ENCODE results near the gene TTC12. TPM values are rescaled to one million over a fixed set of nuclear protein-coding genes. Genes with fewer than 3 reads are reported as not detected.

The TTC12 gene
- total and polyA plus RNA-seq, 9 of the 15 experiments (the other 6 are each of a cell fraction or from before 2014, with no cell fraction given), result 5.1 to 19.9 (median 13.4) TPM

- Histone ChIP-seq H3K36me3 (ENCODE audit: control insufficient read depth, insufficient read depth, low read length) (no peaks in the 10 kb centered on the region), H3K4me1 (replicated peaks in 1 of 2; ENCODE audit: control insufficient read depth in 2 of 2, insufficient read depth in 2 of 2, low read length in 2 of 2) (no peaks in the 10 kb centered on the region), H4K20me1 (replicated peaks; ENCODE audit: control insufficient read depth, insufficient read depth, low read length) (no peaks in the 10 kb centered on the region), H3K79me2 (ENCODE audit: control insufficient read depth, insufficient read depth, low read length) (no peaks in the 10 kb centered on the region), H3K4me2 (ENCODE audit: insufficient read depth, low read length) (no peak overlapping the region), H2AFZ (ENCODE audit: low read depth, low read length) (no peak overlapping the region), H3K9me3 (replicated peaks; ENCODE audit: control insufficient read depth, insufficient read depth, low read depth, low read length) (no peaks in the 10 kb centered on the region), H3K27me3 (ENCODE audit: control insufficient read depth in 2 of 2, insufficient read depth in 2 of 2, low read length in 2 of 2) (peaks cover 0 to 25% of the 10 kb centered on the region in 2 experiments; a peak in 2 of 5 replicates), H3K4me3 (no peak overlapping the region), H3K27ac (ENCODE audit: extremely low read depth, low read depth, low read length) (no peak overlapping the region), H3K9ac (ENCODE audit: insufficient read depth in 1 of 2, low read depth in 2 of 2, low read length in 2 of 2) (no peak overlapping the region), H3K9me1 (ENCODE audit: control insufficient read depth, insufficient read depth, low read length) (no peaks in the 10 kb centered on the region)
- no peak for FAIRE-seq
- DNase-seq (ENCODE audit: extremely low read depth in 1 of 4, low spot score in 3 of 4), result no peak
- ChIA-PET CTCF (ENCODE audit: low intra/inter-chr PET ratio) (no interaction called here), POLR2A (interaction anchor here (0.7 to 1.0 kb wide), 2 partner anchors 8 to 19 kb away, joined by 3 read pairs; no protein-coding TSS in a partner anchor)
- no peak for TF ChIP-seq ZNF707 (CRISPR knock-in tag; conservative IDR thresholded peaks at IDR 0.05)
- TF ChIP-seq GABPB1 (CRISPR knock-in tag; IDR thresholded peaks at IDR 0.05), result no peak
- TF ChIP-seq ZSCAN29 (IDR thresholded peaks at IDR 0.05), result no peak
- no peak for TF ChIP-seq ATF6 (CRISPR knock-in tag; IDR thresholded peaks at IDR 0.05)
- no peak for TF ChIP-seq CCAR2 (IDR thresholded peaks at IDR 0.05; ENCODE audit: low read depth, low read length)
- in situ Hi-C loops (cut with MboI) (no loop called here), intact Hi-C loops (cut with micrococcal nuclease) (no loop called here)
- no TSS peak for BruUV-seq (replicated peaks)
- 27% methylated on average over 6 of the region's 7 CpGs for WGBS (ENCODE audit: insufficient coverage, low coverage, missing lambda C conversion rate)
- ATAC-seq, result no peak
Measured at GRCh38 chr11:113363996-113364641, 49.7 kb downstream of the TTC12 start.
